Peyer's patch (tissue), 4 donors: ENCODE measurements around the gene TRIM46. TPM values are rescaled to one million over a fixed set of nuclear protein-coding genes. Genes with fewer than 3 reads are reported as not detected.

Experiments used
- DNase-seq, 3 donors: peaks; one replicate each; pipeline ENCODE4 v3.0.0-alpha.2; 2017 to 2019
- H3K27ac ChIP-seq, 4 donors: fragments of 200-600 bp; sonication (generic); one replicate each; pipeline ENCODE4 v1.5.1; 2016 to 2019
- H3K27me3 ChIP-seq, 2 donors: fragments of 200-600 bp; sonication (generic); one replicate each; pipeline ENCODE4 v1.5.1; 2019
- H3K36me3 ChIP-seq, 3 donors: fragments of 200-600 bp; sonication (generic); one replicate each; pipeline ENCODE4 v1.5.1; 2016 to 2019
- H3K4me1 ChIP-seq, 4 donors: fragments of 200-600 bp; sonication (generic); one replicate each; pipeline ENCODE4 v1.5.1; 2016 to 2019
- H3K4me3 ChIP-seq, 4 donors: fragments of 200-600 bp; sonication (generic); 1 replicate in 3 of 4; 2 replicates in 1 of 4; pipeline ENCODE4 v1.5.1; 2016 to 2019; ENCODE audit warnings: mild to moderate bottlenecking in 1 of 4
- H3K9me3 ChIP-seq, 4 donors: fragments of 200-600 bp; sonication (generic); one replicate each; pipeline ENCODE4 v1.5.1; 2016 to 2019; ENCODE audit warnings: mild to moderate bottlenecking in 1 of 4
- POLR2A ChIP-seq, 2 donors: fragments of 450-650 bp; IDR thresholded peaks; one replicate each; pipeline ENCODE4 v1.5.1; 2017; ENCODE audit warnings: antibody characterized with exemption in 2 of 2, mild to moderate bottlenecking in 2 of 2, moderate library complexity in 2 of 2
- total RNA-seq, 4 donors: library from RNA; depleted of rRNA; stranded (reverse); fragments of >200 nt; gene quantifications; one replicate each; pipeline ENCODE4 v1.1.0, GENCODE V29; 2016
- TF ChIP-seq, protein P1 (sequence below), 6 experiments: fragments of 450-650 bp in 4 of 6; fragments of 200-600 bp in 2 of 6; sonication (generic) in 1 of 6; IDR thresholded peaks; one replicate each; pipeline ENCODE4 v1.5.1; 2017 to 2019; ENCODE audit warnings: antibody characterized with exemption in 6 of 6, mild to moderate bottlenecking in 3 of 6, moderate library complexity in 1 of 6

TRIM46 gene
- total RNA-seq, 4 donors from 2014 or later: not detected

- no peak overlapping the region for H3K27ac ChIP-seq
- peak in 1 of 3 donors; percentile 39 for DNase-seq
- no peak for TF ChIP-seq POLR2A (IDR thresholded peaks at IDR 0.05)
- TF ChIP-seq, protein P1, sequence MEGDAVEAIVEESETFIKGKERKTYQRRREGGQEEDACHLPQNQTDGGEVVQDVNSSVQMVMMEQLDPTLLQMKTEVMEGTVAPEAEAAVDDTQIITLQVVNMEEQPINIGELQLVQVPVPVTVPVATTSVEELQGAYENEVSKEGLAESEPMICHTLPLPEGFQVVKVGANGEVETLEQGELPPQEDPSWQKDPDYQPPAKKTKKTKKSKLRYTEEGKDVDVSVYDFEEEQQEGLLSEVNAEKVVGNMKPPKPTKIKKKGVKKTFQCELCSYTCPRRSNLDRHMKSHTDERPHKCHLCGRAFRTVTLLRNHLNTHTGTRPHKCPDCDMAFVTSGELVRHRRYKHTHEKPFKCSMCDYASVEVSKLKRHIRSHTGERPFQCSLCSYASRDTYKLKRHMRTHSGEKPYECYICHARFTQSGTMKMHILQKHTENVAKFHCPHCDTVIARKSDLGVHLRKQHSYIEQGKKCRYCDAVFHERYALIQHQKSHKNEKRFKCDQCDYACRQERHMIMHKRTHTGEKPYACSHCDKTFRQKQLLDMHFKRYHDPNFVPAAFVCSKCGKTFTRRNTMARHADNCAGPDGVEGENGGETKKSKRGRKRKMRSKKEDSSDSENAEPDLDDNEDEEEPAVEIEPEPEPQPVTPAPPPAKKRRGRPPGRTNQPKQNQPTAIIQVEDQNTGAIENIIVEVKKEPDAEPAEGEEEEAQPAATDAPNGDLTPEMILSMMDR (IDR thresholded peaks at IDR 0.05): no peak
- H3K4me3 ChIP-seq: no peak overlapping the region
- H3K9me3 ChIP-seq: no peaks in the 10 kb centered on the region
- no peaks in the 10 kb centered on the region for H3K36me3 ChIP-seq
- peaks cover 7 to 21% (median 13%) of the 10 kb centered on the region in 4 donors for H3K4me1 ChIP-seq
- no peaks in the 10 kb centered on the region for H3K27me3 ChIP-seq
These were observed 8.5 kb downstream of the TRIM46 start for GRCh38 chr1:155182052-155182550.

DNA sequence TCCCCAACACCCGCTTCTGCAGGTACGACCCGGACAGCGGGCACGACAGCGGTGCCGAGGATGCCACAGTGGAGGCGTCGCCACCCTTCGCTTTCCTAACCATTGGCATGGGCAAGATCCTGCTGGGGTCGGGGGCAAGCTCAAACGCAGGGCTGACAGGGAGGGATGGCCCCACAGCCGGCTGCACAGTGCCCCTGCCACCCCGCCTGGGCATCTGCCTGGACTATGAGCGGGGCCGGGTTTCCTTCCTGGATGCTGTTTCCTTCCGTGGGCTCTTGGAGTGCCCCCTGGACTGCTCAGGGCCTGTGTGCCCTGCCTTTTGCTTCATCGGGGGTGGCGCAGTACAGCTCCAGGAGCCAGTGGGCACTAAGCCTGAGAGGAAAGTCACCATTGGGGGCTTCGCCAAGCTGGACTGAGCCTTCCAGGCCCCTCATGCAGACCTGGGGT lies 10.1 kb downstream of the TRIM46 start:
- no peak for DNase-seq
- no peaks in the 10 kb centered on the region for H3K36me3 ChIP-seq
- no peak overlapping the region for H3K4me3 ChIP-seq
- H3K27me3 ChIP-seq: no peaks in the 10 kb centered on the region
- H3K9me3 ChIP-seq: no peaks in the 10 kb centered on the region
- peaks cover 7 to 21% (median 13%) of the 10 kb centered on the region in 4 donors for H3K4me1 ChIP-seq
- no peak overlapping the region for H3K27ac ChIP-seq
- TF ChIP-seq, protein P1 (IDR thresholded peaks at IDR 0.05): no peak
- TF ChIP-seq POLR2A (IDR thresholded peaks at IDR 0.05): no peak

GRCh38 chr1:155184351-155184811 lies 10.7 kb downstream of the TRIM46 start:
- Histone ChIP-seq H3K4me1 (peaks cover 7 to 21% (median 13%) of the 10 kb centered on the region in 4 donors), H3K9me3 (no peaks in the 10 kb centered on the region), H3K36me3 (no peaks in the 10 kb centered on the region), H3K27me3 (no peaks in the 10 kb centered on the region), H3K27ac (peak overlapping the region in 2 of 4 donors; percentile 48 to 60), H3K4me3 (no peak overlapping the region)
- no peak for DNase-seq
- no peak for TF ChIP-seq POLR2A (IDR thresholded peaks at IDR 0.05)
- TF ChIP-seq, protein P1 (IDR thresholded peaks at IDR 0.05): no peak

GRCh38 chr1:155184835-155185782 lies 11.5 kb downstream of the TRIM46 start:
- peak; percentile 70 to 77 (median 72) for DNase-seq
- TF ChIP-seq, protein P1 (IDR thresholded peaks at IDR 0.05): no peak
- TF ChIP-seq POLR2A (IDR thresholded peaks at IDR 0.05): no peak
- Histone ChIP-seq H3K27ac (peak overlapping the region; percentile 8 to 60 (median 31)), H3K9me3 (no peaks in the 10 kb centered on the region), H3K4me1 (peaks cover 7 to 21% (median 13%) of the 10 kb centered on the region in 4 donors), H3K36me3 (no peaks in the 10 kb centered on the region), H3K27me3 (no peaks in the 10 kb centered on the region), H3K4me3 (no peak overlapping the region)

DNA sequence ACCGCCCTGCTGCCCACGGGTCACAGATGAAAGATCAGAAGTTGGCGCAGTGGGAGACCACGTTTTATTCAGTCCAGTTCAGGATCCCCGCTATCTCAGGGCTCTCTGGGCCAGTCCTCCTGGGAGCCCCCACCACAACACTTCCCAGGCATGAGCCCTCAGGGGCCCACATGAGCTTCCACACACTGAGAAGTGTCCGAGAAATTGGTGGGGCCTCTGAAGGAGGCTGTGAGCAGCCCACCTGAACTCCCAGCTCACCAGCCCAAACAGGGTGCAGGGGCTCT lies 12.1 kb downstream of the TRIM46 start:
- peak overlapping the region in 2 of 4 donors; percentile 48 to 60 for H3K27ac ChIP-seq
- DNase-seq: no peak
- H3K9me3 ChIP-seq: no peaks in the 10 kb centered on the region
- H3K36me3 ChIP-seq: no peaks in the 10 kb centered on the region
- no peak overlapping the region for H3K4me3 ChIP-seq
- peaks cover 7 to 21% (median 13%) of the 10 kb centered on the region in 4 donors for H3K4me1 ChIP-seq
- TF ChIP-seq, protein P1 (IDR thresholded peaks at IDR 0.05): no peak
- TF ChIP-seq POLR2A (IDR thresholded peaks at IDR 0.05): no peak
- no peaks in the 10 kb centered on the region for H3K27me3 ChIP-seq
